Fibroblast of pulmonary artery (primary cell): Measurements from ENCODE around the gene INHBB.

Experiments used
- DNase-seq: peaks from one replicate; pipeline ENCODE4 v3.0.0-alpha.2; 2010; ENCODE audit warnings: low read depth
- H3K4me3 ChIP-seq: replicated peaks from 2 replicates; pipeline ENCODE4 v1.5.1; 2011; ENCODE audit warnings: low read depth, mild to moderate bottlenecking, control low read depth, low read length, moderate library complexity
- CTCF ChIP-seq: IDR thresholded peaks from 2 replicates; pipeline ENCODE4 v1.5.1; 2011; ENCODE audit warnings: mild to moderate bottlenecking, control low read depth, low read length, inconsistent platforms; ENCODE audit errors: missing control alignments

Gene INHBB

DNA sequence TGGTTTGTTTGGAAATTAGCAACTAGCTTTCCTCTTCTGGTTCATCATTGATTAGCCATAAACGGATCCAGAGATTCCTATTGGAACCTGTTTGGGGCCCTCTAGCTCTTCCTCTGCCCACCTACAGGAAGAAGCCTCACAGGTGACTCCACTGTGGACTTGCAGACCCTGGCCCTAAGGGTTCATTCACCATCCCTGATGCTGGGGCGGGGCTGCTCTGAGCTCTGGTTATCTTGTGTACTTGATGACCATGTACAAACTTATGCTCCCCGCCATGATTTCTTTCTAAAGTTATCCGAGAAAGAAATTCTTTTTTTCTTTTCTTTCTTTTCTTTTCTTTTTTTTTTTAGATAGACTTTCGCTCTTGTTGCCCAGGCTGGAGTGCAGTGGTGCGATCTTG lies 33.9 kb upstream of the INHBB start:
- no peak overlapping the region for H3K4me3 ChIP-seq
- DNase-seq = no peak
- TF ChIP-seq CTCF = no peak

- H3K4me3 ChIP-seq = peak overlapping the region; percentile 56
- peak; percentile 92 for TF ChIP-seq CTCF
- peak; percentile 85 for DNase-seq
Measured at GRCh38 chr2:120312860-120313694, 32.9 kb upstream of the INHBB start.

GRCh38 chr2:120313695-120314615 lies 32.0 kb upstream of the INHBB start:
- H3K4me3 ChIP-seq = peak overlapping the region; percentile 56
- no peak for DNase-seq
- no peak for TF ChIP-seq CTCF

- DNase-seq = peak; percentile 47
- TF ChIP-seq CTCF = no peak
- H3K4me3 ChIP-seq = no peak overlapping the region
Measured at GRCh38 chr2:120314690-120315366, 31.1 kb upstream of the INHBB start.

- H3K4me3 ChIP-seq = no peak overlapping the region
- DNase-seq = no peak
- TF ChIP-seq CTCF = no peak
Measured at GRCh38 chr2:120315367-120316033, 30.4 kb upstream of the INHBB start.

DNA sequence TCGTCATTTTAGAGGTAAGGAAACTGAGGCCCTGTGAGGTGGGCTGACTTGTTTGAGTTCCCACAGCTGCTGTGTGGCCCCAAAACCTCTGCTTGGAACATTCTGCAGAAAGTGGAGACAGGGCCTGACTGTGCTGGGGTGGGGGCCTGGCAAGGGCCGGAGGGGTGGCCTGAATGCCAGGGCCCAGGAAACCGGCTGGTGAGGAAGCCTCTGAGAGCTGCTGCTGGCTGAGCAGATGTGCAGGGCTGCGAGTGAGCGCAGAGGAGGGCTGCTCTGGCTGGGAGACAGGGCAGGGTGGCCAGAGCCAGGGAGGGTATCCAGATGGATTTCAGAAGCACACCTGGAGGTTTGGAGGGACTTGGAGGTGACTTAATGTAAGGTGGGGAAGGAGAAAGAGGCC lies 29.9 kb upstream of the INHBB start:
- H3K4me3 ChIP-seq = no peak overlapping the region
- no peak for DNase-seq
- TF ChIP-seq CTCF = no peak
